B cell (primary cell): ENCODE measurements around the gene TMEM250. TPM values are rescaled to one million over a fixed set of nuclear protein-coding genes. Genes with fewer than 3 reads are reported as not detected.

Source experiments
- ATAC-seq: fragments of 200-7000 bp; cut with Tn5 transposase; one replicate; pipeline ENCODE4 v1.10.0; 2021; ENCODE audit warnings: low read depth, mild to moderate bottlenecking, moderate number of reproducible peaks, moderate library complexity
- CTCF ChIA-PET: fragments of 350-600 bp; sonication (Branson Sonifier 250); formaldehyde crosslinking; loops from one replicate; lab custom pipeline; 2021; ENCODE audit warnings: antibody characterized with exemption, inconsistent platforms; lab: Charles Lee
- POLR2A ChIA-PET: fragments of 350-600 bp; sonication (Branson Sonifier 250); formaldehyde crosslinking; loops from one replicate; lab custom pipeline; 2021; ENCODE audit warnings: antibody characterized with exemption; lab: Charles Lee
- DNase-seq: peaks from one replicate; pipeline ENCODE4 v3.0.0; 2013
- H2AFZ ChIP-seq: 2 replicates; pipeline ENCODE4 v1.6.1; 2012; ENCODE audit warnings: mild to moderate bottlenecking, low read depth, low read length; ENCODE audit not compliant: insufficient read depth, poor library complexity, severe bottlenecking
- H3K27ac ChIP-seq, 2 donors: 1 replicate in 1 of 2; 2 replicates in 1 of 2; pipeline ENCODE4 v1.5.1; 2012 to 2013; ENCODE audit warnings: low read length in 2 of 2, mild to moderate bottlenecking in 2 of 2, moderate library complexity in 1 of 2
- H3K27me3 ChIP-seq, 4 experiments: fragments of 200-600 bp in 1 of 4; sonication (generic) in 1 of 4; replicated peaks in 1 of 4; 1 replicate in 2 of 4; 2 replicates in 2 of 4; pipeline versions ENCODE4 v1.6.1 to v1.7.0; 2013 to 2016; ENCODE audit warnings: low read length in 3 of 4, mild to moderate bottlenecking in 2 of 4, mixed read lengths in 1 of 4, moderate library complexity in 1 of 4; ENCODE audit not compliant: insufficient read depth in 4 of 4, control insufficient read depth in 3 of 4; ENCODE audit errors: control extremely low read depth in 1 of 4
- H3K36me3 ChIP-seq, 2 experiments: replicated peaks in 1 of 2; 1 replicate in 1 of 2; 2 replicates in 1 of 2; pipeline versions ENCODE4 v1.6.1 to v1.7.1; 2013; ENCODE audit warnings: low read length in 1 of 2; ENCODE audit not compliant: insufficient read depth in 2 of 2, control insufficient read depth in 1 of 2; ENCODE audit errors: control extremely low read depth in 1 of 2, extremely low read depth in 1 of 2
- H3K4me1 ChIP-seq, 2 donors: fragments of 200-600 bp in 1 of 2; sonication (generic) in 1 of 2; 1 replicate in 1 of 2; 2 replicates in 1 of 2; pipeline versions ENCODE4 v1.5.1 to v1.6.1; 2013 to 2017; ENCODE audit warnings: low read length in 2 of 2; ENCODE audit not compliant: control insufficient read depth in 2 of 2, insufficient read depth in 2 of 2
- H3K4me2 ChIP-seq: replicated peaks from 2 replicates; pipeline ENCODE3; 2012; ENCODE audit warnings: mild to moderate bottlenecking, low read depth, low read length; ENCODE audit not compliant: poor library complexity, severe bottlenecking
- H3K4me3 ChIP-seq, 5 experiments: fragments of 200-600 bp in 1 of 5; sonication (generic) in 1 of 5; 1 replicate in 3 of 5; 2 replicates in 2 of 5; pipeline versions ENCODE4 v1.5.1 to v1.7.0; 2011 to 2016; ENCODE audit warnings: low read length in 4 of 5, mild to moderate bottlenecking in 4 of 5, low read depth in 2 of 5, control low read depth in 1 of 5, moderate library complexity in 1 of 5; ENCODE audit not compliant: insufficient read depth in 1 of 5; ENCODE audit errors: control extremely low read depth in 1 of 5, extremely low read depth in 1 of 5
- H3K79me2 ChIP-seq: fragments of 200-600 bp; sonication (generic); one replicate; pipeline ENCODE4 v1.6.0; 2016; ENCODE audit warnings: low read length; ENCODE audit not compliant: control insufficient read depth, insufficient read depth
- H3K9ac ChIP-seq: fragments of 200-600 bp; sonication (generic); 2 replicates; pipeline ENCODE4 v1.6.1; 2017; ENCODE audit warnings: mild to moderate bottlenecking, low read length, moderate library complexity
- H3K9me3 ChIP-seq, 3 donors: one replicate each; pipeline versions ENCODE4 v1.6.1 to v1.7.1; 2013; ENCODE audit warnings: low read length in 2 of 3; ENCODE audit not compliant: control insufficient read depth in 2 of 3, insufficient read depth in 1 of 3; ENCODE audit errors: control extremely low read depth in 1 of 3
- H4K20me1 ChIP-seq: 2 replicates; pipeline ENCODE4 v1.6.0; 2012; ENCODE audit warnings: mild to moderate bottlenecking, low read length; ENCODE audit not compliant: insufficient read depth, control insufficient read depth, poor library complexity, severe bottlenecking
- H3K27ac Mint-ChIP-seq: one replicate; pipeline ENCODE4 v1.8.0; 2021; ENCODE audit warnings: mixed read lengths
- H3K27me3 Mint-ChIP-seq: one replicate; pipeline ENCODE4 v1.8.0; 2021; ENCODE audit warnings: mixed read lengths
- H3K4me1 Mint-ChIP-seq: one replicate; pipeline ENCODE4 v1.8.0; 2021; ENCODE audit warnings: mixed read lengths
- H3K4me3 Mint-ChIP-seq: one replicate; pipeline ENCODE4 v1.8.0; 2021; ENCODE audit warnings: mixed read lengths
- H3K9me3 Mint-ChIP-seq: one replicate; pipeline ENCODE4 v1.8.0; 2022; ENCODE audit warnings: mixed read lengths; ENCODE audit not compliant: insufficient read depth
- EZH2 ChIP-seq: IDR thresholded peaks from 2 replicates; pipeline ENCODE4 v1.6.1; 2012; ENCODE audit warnings: borderline replicate concordance, low read depth, mild to moderate bottlenecking, moderate library complexity, low read length; ENCODE audit not compliant: insufficient read depth, poor library complexity, severe bottlenecking
- WGBS: methylation state at CpG from one replicate; pipeline ENCODE4 v1.1.5; 2013; ENCODE audit warnings: missing lambda C conversion rate; ENCODE audit not compliant: insufficient coverage; 5-methylcytosine and 5-hydroxymethylcytosine counted together
- intact Hi-C: fragments of 100-400 bp; cut with micrococcal nuclease; formaldehyde crosslinking; loops from one replicate; pipeline ENCODE4 v1.10.0; 2022
- polyA plus RNA-seq: library from polyadenylated mRNA; depleted of rRNA; stranded (reverse); fragments of >200 nt; gene quantifications from 2 replicates; pipeline ENCODE4 v1.2.3, GENCODE V29; 2012
- total RNA-seq, 2 donors: library from RNA; stranded (reverse); fragments of 120-200 nt in 1 of 2; gene quantifications; 1 replicate in 1 of 2; 2 replicates in 1 of 2; pipeline versions ENCODE4 v1.2.3 to v1.2.4, GENCODE V29; 2013 to 2022
- TF ChIP-seq, protein P1 (sequence below): fragments of 200-600 bp; IDR thresholded peaks from one replicate; pipeline ENCODE4 v1.8.0; 2022; ENCODE audit warnings: antibody characterized with exemption, mild to moderate bottlenecking

The TMEM250 gene
- total and polyA plus RNA-seq, 2 donors (not counting 1 experiment from before 2014, with no cell fraction given) = 11.1 to 29.6 TPM

DNA sequence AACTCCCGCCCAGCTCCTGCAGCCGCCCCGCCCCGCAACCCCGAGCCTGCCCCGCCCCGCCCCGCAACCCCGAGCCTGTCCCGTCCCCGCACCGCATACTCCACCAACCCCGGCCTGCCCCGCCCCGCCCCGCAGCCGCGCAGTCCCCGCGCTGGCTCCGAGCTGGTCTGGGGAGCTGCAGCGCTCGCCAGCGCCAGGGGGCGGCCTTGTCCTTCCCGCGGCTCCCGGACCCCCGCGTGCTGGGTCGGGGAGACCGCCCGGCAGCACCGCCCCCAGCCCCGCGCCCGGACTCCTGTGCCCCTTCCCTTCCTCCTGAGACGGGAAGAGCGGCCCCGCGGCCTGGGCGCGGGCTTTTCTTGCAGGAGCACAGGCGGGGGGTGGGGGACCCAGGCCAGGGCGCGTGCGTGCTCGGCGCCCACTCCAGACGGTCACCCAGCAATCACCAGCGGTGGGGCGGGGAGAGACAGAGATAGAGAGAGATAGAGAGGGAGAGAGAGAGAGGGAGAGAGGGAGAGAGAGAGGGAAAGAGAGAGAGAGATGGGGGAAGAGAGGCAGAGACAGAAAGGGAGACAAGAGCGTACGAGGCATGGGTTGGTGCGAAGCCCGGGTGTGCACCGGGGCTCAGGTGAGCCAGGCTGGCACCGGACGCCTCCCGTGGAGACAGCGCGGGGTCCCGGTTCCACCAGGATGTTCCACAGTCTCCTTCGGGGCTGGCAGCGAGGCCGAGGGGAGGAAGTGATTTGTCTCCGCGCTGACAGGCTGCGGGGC lies 14.7 kb upstream of the TMEM250 start:
- Histone ChIP-seq H3K79me2 (no peaks in the 10 kb centered on the region), H3K4me1 (peaks cover 9 to 18% of the 10 kb centered on the region in 2 donors), H3K27ac (no peak overlapping the region), H2AFZ (peak overlapping the region; percentile 58), H3K9ac (peak overlapping the region; percentile 51), H3K9me3 (peaks cover 0 to 7% (median 0%) of the 10 kb centered on the region in 3 donors), H3K4me2 (peak overlapping the region; percentile 86), H3K27me3 (peaks cover 0 to 48% (median 13%) of the 10 kb centered on the region in 4 experiments), H4K20me1 (no peaks in the 10 kb centered on the region), H3K36me3 (no peaks in the 10 kb centered on the region), H3K4me3 (peak overlapping the region in 4 of 5 experiments; percentile 11 to 56 (median 42))
- Mint-ChIP-seq H3K9me3 (no peaks in the 10 kb centered on the region), H3K4me1 (peaks cover 10% of the 10 kb centered on the region), H3K4me3 (peak overlapping the region; percentile 64), H3K27ac (no peak overlapping the region), H3K27me3 (peaks cover 40% of the 10 kb centered on the region)
- intact Hi-C loops = loop anchor here (1.0 kb wide), 1 partner anchor 150 kb away; no protein-coding TSS in a partner anchor
- CTCF ChIA-PET = interaction anchor here (1.0 to 4.0 kb wide), 6 partner anchors 9 to 230 kb away, joined by 3 to 25 read pairs (median 6); partner anchors contain the start of gene DNLZ
- POLR2A ChIA-PET = no interaction called here
- ATAC-seq (peak; percentile 68), DNase-seq (peak; percentile 61)
- TF ChIP-seq, protein P1, sequence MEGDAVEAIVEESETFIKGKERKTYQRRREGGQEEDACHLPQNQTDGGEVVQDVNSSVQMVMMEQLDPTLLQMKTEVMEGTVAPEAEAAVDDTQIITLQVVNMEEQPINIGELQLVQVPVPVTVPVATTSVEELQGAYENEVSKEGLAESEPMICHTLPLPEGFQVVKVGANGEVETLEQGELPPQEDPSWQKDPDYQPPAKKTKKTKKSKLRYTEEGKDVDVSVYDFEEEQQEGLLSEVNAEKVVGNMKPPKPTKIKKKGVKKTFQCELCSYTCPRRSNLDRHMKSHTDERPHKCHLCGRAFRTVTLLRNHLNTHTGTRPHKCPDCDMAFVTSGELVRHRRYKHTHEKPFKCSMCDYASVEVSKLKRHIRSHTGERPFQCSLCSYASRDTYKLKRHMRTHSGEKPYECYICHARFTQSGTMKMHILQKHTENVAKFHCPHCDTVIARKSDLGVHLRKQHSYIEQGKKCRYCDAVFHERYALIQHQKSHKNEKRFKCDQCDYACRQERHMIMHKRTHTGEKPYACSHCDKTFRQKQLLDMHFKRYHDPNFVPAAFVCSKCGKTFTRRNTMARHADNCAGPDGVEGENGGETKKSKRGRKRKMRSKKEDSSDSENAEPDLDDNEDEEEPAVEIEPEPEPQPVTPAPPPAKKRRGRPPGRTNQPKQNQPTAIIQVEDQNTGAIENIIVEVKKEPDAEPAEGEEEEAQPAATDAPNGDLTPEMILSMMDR = peak; percentile 51
- peak; percentile 55 for TF ChIP-seq EZH2
- 4% methylated on average over 56 of the region's 69 CpGs for WGBS
